ENCODE data around the gene OXCT1.
A peak's percentile ranks its signal among the peaks of the same experiment; 100 is the strongest.
"Not testable (repeated sequence)": the region's sequence is repeated elsewhere in the genome, so short reads cannot be mapped to it uniquely, and the experiment has no call there.

The OXCT1 gene

GRCh38 chr5:41822036-41822435 lies 48.2 kb downstream of the OXCT1 start:
- peak; percentile 27 for DNase-seq (ENCODE audit: low spot score)

GRCh38 chr5:41821051-41821450 lies 49.2 kb downstream of the OXCT1 start:
- no peak for DNase-seq (ENCODE audit: low spot score)

GRCh38 chr5:41820150-41820549 lies 50.1 kb downstream of the OXCT1 start:
- no peak for DNase-seq (ENCODE audit: low spot score)

- DNase-seq (ENCODE audit: low spot score) = no peak
Observed at GRCh38 chr5:41817625-41818301, 52.5 kb downstream of the OXCT1 start.

- no peak for DNase-seq (ENCODE audit: low spot score)
Observed at GRCh38 chr5:41815663-41816229, 54.5 kb downstream of the OXCT1 start.

GRCh38 chr5:41815261-41815660 lies 55.0 kb downstream of the OXCT1 start:
- DNase-seq (ENCODE audit: low spot score) = no peak

GRCh38 chr5:41814306-41814705 lies 55.9 kb downstream of the OXCT1 start:
- not testable (repeated sequence) for DNase-seq (ENCODE audit: low spot score)

- DNase-seq (ENCODE audit: low spot score) = no peak
Observed at GRCh38 chr5:41812156-41812555, 58.1 kb downstream of the OXCT1 start.

- no peak for DNase-seq (ENCODE audit: low spot score)
Observed at GRCh38 chr5:41809128-41809527, 61.1 kb downstream of the OXCT1 start.

GRCh38 chr5:41808294-41808693 lies 61.9 kb downstream of the OXCT1 start:
- DNase-seq (ENCODE audit: low spot score) = no peak

- DNase-seq (ENCODE audit: low spot score) = no peak
Observed at GRCh38 chr5:41797662-41798061, 72.6 kb downstream of the OXCT1 start.

- no peak for DNase-seq (ENCODE audit: low spot score)
Observed at GRCh38 chr5:41796061-41796460, 74.2 kb downstream of the OXCT1 start.

- DNase-seq (ENCODE audit: low spot score) = no peak
Observed at GRCh38 chr5:41795125-41795524, 75.1 kb downstream of the OXCT1 start.

- DNase-seq (ENCODE audit: low spot score) = no peak
Observed at GRCh38 chr5:41794471-41794870, 75.8 kb downstream of the OXCT1 start.

GRCh38 chr5:41793141-41793770 lies 77.0 kb downstream of the OXCT1 start:
- DNase-seq (ENCODE audit: low spot score) = no peak

GRCh38 chr5:41790038-41790776 lies 80.0 kb downstream of the OXCT1 start:
- DNase-seq (ENCODE audit: low spot score) = no peak

- DNase-seq (ENCODE audit: low spot score) = no peak
Observed at GRCh38 chr5:41789434-41789833, 80.8 kb downstream of the OXCT1 start.

- DNase-seq (ENCODE audit: low spot score) = no peak
Observed at GRCh38 chr5:41788941-41789368, 81.3 kb downstream of the OXCT1 start.

GRCh38 chr5:41787265-41787664 lies 83.0 kb downstream of the OXCT1 start:
- DNase-seq (ENCODE audit: low spot score) = no peak

GRCh38 chr5:41785061-41785460 lies 85.2 kb downstream of the OXCT1 start:
- DNase-seq (ENCODE audit: low spot score) = no peak

- DNase-seq (ENCODE audit: low spot score) = no peak
Observed at GRCh38 chr5:41778410-41778809, 91.8 kb downstream of the OXCT1 start.

- no peak for DNase-seq (ENCODE audit: low spot score)
Observed at GRCh38 chr5:41776435-41776834, 93.8 kb downstream of the OXCT1 start.

GRCh38 chr5:41773799-41774198 lies 96.4 kb downstream of the OXCT1 start:
- no peak for DNase-seq (ENCODE audit: low spot score)

All from iPS-NIHi11 (cell line).